Mucosa of rectum (tissue), 2 donors: Measurements from ENCODE around the gene TRIM9.
"Not testable (repeated sequence)": the region's sequence is repeated elsewhere in the genome, so short reads cannot be mapped to it uniquely, and the experiment has no call there.

ENCODE experiments used
- H3K27ac ChIP-seq, 2 donors: one replicate each; pipeline ENCODE4 v1.7.0; 2013; ENCODE audit warnings: inconsistent platforms in 2 of 2, low read depth in 2 of 2, low read length in 2 of 2
- H3K27me3 ChIP-seq, 2 donors: one replicate each; pipeline ENCODE4 v1.7.0; 2013; ENCODE audit warnings: low read length in 2 of 2; ENCODE audit not compliant: control insufficient read depth in 2 of 2, insufficient read depth in 2 of 2
- H3K36me3 ChIP-seq, 2 donors: one replicate each; pipeline ENCODE4 v1.7.0; 2013; ENCODE audit warnings: low read length in 2 of 2; ENCODE audit not compliant: control insufficient read depth in 2 of 2, insufficient read depth in 2 of 2
- H3K4me1 ChIP-seq, 2 donors: one replicate each; pipeline ENCODE4 v1.7.0; 2013; ENCODE audit warnings: low read length in 2 of 2, mild to moderate bottlenecking in 1 of 2; ENCODE audit not compliant: control insufficient read depth in 2 of 2, insufficient read depth in 2 of 2
- H3K4me3 ChIP-seq, 2 donors: one replicate each; pipeline ENCODE4 v1.7.0; 2013; ENCODE audit warnings: low read length in 2 of 2
- H3K9ac ChIP-seq, 2 donors: one replicate each; pipeline ENCODE4 v1.7.0; 2013; ENCODE audit warnings: low read length in 2 of 2, low read depth in 1 of 2, mild to moderate bottlenecking in 1 of 2
- H3K9me3 ChIP-seq, 2 donors: one replicate each; pipeline ENCODE4 v1.7.0; 2013; ENCODE audit warnings: low read length in 2 of 2; ENCODE audit not compliant: control insufficient read depth in 2 of 2
- donor health status: healthy.
- donor health status: Normal muscosa, but diverticular disease.

The TRIM9 gene

DNA sequence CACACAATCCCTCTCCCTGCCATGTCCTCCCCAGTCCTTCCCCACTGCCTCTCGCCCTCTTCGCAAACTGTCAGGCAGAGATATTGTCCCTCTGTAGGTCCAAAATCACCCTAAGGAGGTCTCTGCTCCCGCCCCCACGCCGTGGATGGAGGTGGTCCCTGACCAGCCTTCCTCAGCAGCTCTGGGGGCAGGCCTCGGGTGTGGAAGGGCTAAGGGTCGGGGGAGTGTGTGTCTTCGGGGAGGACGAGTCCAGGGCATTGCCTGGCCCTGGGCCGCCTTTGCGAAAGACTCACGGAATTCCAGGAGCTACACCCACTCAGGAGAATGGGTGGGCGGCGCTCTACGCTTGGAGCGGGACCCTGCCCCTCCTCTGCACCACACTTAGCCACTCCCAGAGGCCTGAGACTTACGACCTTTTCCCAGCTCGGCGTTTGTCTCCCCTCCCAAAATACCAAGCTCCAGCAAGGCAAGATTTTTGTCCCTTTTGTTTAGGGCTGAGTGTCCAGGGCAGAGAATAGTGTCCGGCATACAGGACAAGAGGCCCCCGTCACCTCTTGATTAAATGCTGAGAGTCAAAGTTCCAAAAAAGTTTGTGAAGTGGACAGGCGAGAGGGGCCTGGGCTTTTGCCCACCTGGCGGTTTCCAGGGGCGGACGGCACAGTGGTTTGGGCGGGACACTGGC is 151.5 kb downstream of the TRIM9 start:
- Histone ChIP-seq H3K4me3 (peak overlapping the region; percentile 83 to 89), H3K9me3 (no peaks in the 10 kb centered on the region), H3K27me3 (no peaks in the 10 kb centered on the region), H3K36me3 (no peaks in the 10 kb centered on the region), H3K4me1 (peaks cover 7% of the 10 kb centered on the region in 2 donors), H3K27ac (peak overlapping the region; percentile 73 to 82), H3K9ac (peak overlapping the region; percentile 82 to 83)

DNA sequence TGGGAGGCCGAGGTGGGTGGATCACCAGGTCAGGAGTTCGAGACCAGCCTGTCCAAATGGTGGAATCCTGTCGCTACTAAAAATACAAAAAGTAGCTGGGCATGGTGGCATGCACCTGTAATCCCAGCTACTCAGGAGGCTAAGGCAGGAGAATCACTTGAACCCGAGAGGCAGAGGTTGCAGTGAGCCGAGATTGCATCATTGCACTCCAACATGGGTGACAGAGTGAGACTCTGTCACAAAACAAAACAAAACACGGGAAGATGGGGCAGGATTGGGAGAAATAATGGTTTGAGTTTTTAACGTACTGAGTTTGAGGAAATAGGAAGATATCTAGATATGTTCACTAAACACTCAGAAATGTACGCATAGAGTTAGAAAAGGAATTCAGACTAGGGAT is 153.3 kb downstream of the TRIM9 start:
- H3K4me1 ChIP-seq, H3K27ac ChIP-seq, H3K27me3 ChIP-seq, H3K4me3 ChIP-seq, H3K36me3 ChIP-seq, H3K9ac ChIP-seq, H3K9me3 ChIP-seq: not testable (repeated sequence)

DNA sequence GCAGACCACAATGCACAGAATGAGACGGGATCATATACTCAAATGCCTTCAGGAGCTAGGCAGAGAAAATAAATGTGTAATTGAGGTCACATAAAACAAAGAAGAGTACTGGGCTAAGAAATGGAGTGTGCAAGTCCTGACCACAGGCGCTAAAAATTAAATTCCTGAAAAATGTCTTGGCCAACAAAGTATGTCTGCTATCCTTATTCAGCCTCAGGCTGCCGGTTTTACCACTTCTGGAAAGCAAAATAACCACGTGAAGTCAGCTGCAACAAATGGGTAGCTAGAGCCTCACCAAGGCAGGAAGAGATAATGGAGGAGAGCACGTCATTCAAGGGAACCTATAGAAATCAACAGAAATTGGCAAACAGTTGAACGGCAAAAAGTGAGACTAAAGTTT is 153.8 kb downstream of the TRIM9 start:
- H3K9me3 ChIP-seq: no peaks in the 10 kb centered on the region

DNA sequence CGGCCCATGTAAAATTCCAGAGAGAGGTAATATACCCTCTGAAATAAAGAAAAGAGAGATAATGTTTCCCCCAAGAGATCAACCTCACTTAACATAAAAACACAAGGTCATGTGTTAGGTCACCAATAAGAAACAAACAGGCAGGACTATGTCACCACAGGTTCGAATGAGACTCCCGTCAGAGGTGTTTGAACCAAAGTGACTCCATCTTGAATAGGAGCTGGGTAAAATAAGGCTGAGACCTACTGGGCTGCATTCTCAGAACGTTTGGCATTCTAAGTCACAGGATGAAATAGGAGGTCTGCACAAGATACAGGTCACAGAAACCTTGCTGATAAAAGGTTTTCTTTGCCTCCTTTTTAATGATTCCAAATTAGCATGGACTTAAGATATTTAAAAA is 157.1 kb downstream of the TRIM9 start:
- Histone ChIP-seq H3K4me3 (no peak overlapping the region), H3K27me3 (no peaks in the 10 kb centered on the region), H3K27ac (no peak overlapping the region), H3K9ac (no peak overlapping the region), H3K4me1 (no peaks in the 10 kb centered on the region), H3K9me3 (no peaks in the 10 kb centered on the region), H3K36me3 (peaks cover 0 to 9% of the 10 kb centered on the region in 2 donors)

More for the DNA sequence above, 153.8 kb downstream of the TRIM9 start:
- Histone ChIP-seq H3K27ac (no peak overlapping the region), H3K4me1 (peaks cover 7% of the 10 kb centered on the region in 2 donors), H3K27me3 (no peaks in the 10 kb centered on the region), H3K4me3 (no peak overlapping the region), H3K36me3 (no peaks in the 10 kb centered on the region), H3K9ac (no peak overlapping the region)

DNA sequence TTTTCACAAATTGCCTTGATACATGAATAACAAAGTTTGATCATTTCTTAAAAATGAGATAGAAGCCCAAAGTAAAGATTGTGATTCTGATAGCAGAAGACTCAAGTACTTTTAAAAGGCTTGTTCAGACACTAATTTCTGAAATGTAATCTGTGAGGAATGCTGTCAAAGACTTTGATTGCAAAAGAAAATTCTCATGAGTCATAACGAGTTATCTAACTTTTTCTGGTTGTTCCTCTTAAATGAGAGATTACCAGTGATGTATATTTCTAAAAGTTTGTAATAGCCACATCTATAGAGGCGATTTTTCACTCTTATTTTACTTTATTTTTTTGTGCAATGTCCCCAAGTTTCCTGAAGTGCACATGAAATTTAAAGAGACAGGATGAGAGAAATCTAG is 157.6 kb downstream of the TRIM9 start:
- peaks cover 0 to 9% of the 10 kb centered on the region in 2 donors for H3K36me3 ChIP-seq
- no peak overlapping the region for H3K27ac ChIP-seq
- no peaks in the 10 kb centered on the region for H3K4me1 ChIP-seq
- no peak overlapping the region for H3K4me3 ChIP-seq
- no peaks in the 10 kb centered on the region for H3K27me3 ChIP-seq
- H3K9me3 ChIP-seq: no peaks in the 10 kb centered on the region
- H3K9ac ChIP-seq: no peak overlapping the region

DNA sequence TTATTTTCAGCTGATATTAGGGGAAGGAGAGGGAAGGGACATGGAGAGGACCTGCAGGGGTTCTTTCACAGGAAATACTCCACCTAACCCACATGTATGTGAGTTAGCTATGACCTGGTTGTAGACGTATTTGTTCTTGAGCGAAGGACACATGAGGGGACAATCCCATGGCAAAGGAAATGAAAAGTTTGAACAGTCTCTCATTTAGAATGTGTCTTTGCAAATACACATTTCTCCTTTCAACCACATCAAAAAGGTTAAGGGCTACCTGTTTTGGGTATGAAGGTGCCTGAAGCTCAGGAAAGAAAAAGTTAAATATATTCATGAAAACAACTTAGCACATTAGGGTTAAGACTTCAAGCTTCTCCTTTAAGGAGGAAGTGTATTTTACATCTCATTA is 158.0 kb downstream of the TRIM9 start:
- H3K9ac ChIP-seq: no peak overlapping the region
- no peak overlapping the region for H3K27ac ChIP-seq
- peaks cover 0 to 9% of the 10 kb centered on the region in 2 donors for H3K36me3 ChIP-seq
- no peaks in the 10 kb centered on the region for H3K9me3 ChIP-seq
- H3K27me3 ChIP-seq: no peaks in the 10 kb centered on the region
- no peak overlapping the region for H3K4me3 ChIP-seq
- H3K4me1 ChIP-seq: no peaks in the 10 kb centered on the region

DNA sequence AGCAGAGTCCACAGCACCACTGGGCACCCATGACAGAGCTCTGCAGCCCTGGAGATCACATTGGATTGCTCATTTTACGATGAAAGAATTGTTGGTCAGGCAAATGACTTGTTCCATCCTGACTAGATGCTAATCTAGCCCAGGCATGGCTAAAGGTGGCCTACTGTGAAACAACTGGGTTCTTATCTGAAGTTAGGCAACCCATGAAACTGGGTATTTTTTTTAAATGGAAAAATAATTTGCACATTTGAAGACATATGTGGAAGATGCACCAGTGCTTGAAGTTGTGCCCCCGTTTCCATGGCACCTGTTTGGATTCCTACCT is 158.9 kb downstream of the TRIM9 start:
- no peaks in the 10 kb centered on the region for H3K9me3 ChIP-seq
- no peaks in the 10 kb centered on the region for H3K4me1 ChIP-seq
- no peaks in the 10 kb centered on the region for H3K27me3 ChIP-seq
- H3K9ac ChIP-seq: no peak overlapping the region
- H3K36me3 ChIP-seq: peaks cover 6 to 16% of the 10 kb centered on the region in 2 donors
- no peak overlapping the region for H3K27ac ChIP-seq
- H3K4me3 ChIP-seq: no peak overlapping the region

DNA sequence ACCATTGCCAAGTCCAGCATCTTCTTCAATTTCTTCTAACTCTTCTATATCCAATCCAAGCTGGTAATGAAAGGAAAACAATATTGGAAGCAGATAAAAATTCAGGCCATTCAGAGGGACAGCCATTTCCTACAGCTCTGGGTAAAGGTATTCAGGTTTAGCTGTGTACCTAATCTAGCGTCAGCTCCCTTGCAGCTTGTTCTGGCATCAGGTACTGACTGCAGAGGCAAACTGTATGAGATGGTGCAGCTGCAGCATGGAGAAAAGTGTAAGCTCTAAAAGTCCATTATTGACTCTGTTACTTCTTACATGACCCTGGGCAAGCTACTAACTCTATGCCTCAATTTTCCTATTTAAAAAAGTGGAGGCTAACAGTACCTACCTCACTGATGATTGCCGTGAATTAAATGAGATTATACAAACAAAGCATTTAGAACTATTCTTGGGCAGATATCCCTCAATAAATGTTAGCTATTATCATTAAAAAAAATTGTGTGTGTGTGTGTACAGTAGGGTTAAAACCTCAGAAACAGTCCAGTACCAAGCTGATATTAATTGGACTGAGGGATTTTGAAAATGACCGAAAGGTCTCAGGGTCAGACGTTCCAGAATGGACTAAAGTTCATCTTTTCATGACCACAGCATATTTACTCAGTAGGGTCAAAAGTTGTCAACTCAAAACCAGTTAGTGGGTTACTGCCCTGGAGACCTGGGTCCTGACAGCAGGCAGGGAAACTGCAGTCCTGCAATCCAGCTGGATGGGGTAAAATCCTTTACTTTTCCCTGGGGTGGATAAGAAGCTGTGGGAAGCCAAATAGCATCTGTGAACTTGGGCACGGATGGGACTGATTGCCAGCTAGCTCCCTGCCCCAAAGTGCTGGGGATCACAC is 159.5 kb downstream of the TRIM9 start:
- no peak overlapping the region for H3K9ac ChIP-seq
- H3K36me3 ChIP-seq: peaks cover 7 to 16% of the 10 kb centered on the region in 2 donors
- no peaks in the 10 kb centered on the region for H3K4me1 ChIP-seq

DNA sequence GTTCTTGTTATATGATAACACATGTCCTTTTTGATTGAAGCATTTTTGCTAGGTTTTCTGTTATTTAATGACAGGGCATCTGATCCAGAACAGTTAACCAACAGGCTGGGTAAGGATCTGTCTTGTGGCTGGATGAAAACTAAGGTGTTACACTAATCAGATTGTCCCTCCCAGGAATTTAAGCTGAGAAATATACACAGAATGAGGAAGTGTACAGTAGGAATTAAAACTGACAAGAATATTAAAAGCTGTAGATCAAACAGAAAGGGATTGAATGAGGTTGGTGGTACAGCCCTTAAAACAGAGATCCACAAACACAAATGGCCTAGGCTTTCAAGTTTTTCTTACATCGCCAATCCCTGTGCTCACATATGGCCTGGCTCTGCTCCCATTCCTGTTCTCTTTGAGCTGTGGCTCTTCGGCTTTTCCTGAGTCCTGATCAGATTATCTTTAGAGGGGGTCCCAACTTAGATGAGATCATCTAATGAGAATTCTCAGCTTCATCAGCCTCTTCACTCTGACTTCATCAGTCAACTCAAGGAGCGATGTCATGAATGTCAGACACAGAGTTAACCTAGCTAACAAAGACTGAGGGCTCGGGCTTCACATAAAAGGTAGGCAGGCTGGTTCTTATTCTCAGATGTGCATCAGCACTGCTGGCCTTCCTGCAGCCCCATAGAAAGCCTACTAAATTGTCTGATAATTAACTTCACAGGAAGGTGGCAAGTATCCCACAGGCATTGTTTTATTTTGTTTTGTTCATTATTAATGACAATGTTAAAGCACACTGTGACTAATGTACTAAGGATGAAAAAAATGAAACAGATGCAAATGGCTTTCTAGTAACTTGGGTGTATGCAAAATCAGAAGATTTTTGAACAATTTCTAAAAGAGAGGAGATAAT is 162.1 kb downstream of the TRIM9 start:
- H3K9me3 ChIP-seq: no peaks in the 10 kb centered on the region
- H3K27ac ChIP-seq: no peak overlapping the region
- no peak overlapping the region for H3K4me3 ChIP-seq
- no peaks in the 10 kb centered on the region for H3K27me3 ChIP-seq
- no peak overlapping the region for H3K9ac ChIP-seq
- peaks cover 7 to 16% of the 10 kb centered on the region in 2 donors for H3K36me3 ChIP-seq
- H3K4me1 ChIP-seq: no peaks in the 10 kb centered on the region

More for the DNA sequence above, 159.5 kb downstream of the TRIM9 start:
- H3K4me3 ChIP-seq: no peak overlapping the region
- no peaks in the 10 kb centered on the region for H3K9me3 ChIP-seq
- no peaks in the 10 kb centered on the region for H3K27me3 ChIP-seq
- no peak overlapping the region for H3K27ac ChIP-seq

DNA sequence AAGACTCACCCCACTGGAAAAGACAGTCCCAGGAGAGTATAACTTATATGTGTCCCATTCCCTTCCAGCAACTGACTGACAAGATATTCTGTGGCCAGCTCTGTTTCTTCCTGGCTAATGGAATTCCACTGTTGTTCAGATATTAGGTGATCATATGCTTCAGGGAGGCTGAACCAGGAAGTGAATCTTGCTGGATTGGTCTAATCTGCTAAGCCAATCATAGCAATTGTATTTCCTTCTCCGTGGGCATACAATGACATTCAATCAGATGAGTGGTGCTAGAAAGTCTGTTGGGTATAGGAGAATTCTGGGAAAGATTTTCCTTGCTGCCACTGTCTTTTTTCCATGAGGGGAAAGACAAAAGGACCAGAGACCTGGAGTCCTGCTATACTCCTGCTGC is 162.7 kb downstream of the TRIM9 start:
- no peak overlapping the region for H3K9ac ChIP-seq
- H3K36me3 ChIP-seq: peaks cover 7 to 16% of the 10 kb centered on the region in 2 donors

More for the DNA sequence above, 162.7 kb downstream of the TRIM9 start:
- Histone ChIP-seq H3K27ac (no peak overlapping the region), H3K4me1 (no peaks in the 10 kb centered on the region), H3K4me3 (no peak overlapping the region), H3K9me3 (no peaks in the 10 kb centered on the region), H3K27me3 (no peaks in the 10 kb centered on the region)
